ENCODE data around the gene MTR. TPM values are rescaled to one million over a fixed set of nuclear protein-coding genes. Genes with fewer than 3 reads are reported as not detected.

Gene MTR
- total and polyA plus RNA-seq, 2 donors (not counting 1 experiment from before 2014, with no cell fraction given), result 9.9 to 49.1 TPM

DNA sequence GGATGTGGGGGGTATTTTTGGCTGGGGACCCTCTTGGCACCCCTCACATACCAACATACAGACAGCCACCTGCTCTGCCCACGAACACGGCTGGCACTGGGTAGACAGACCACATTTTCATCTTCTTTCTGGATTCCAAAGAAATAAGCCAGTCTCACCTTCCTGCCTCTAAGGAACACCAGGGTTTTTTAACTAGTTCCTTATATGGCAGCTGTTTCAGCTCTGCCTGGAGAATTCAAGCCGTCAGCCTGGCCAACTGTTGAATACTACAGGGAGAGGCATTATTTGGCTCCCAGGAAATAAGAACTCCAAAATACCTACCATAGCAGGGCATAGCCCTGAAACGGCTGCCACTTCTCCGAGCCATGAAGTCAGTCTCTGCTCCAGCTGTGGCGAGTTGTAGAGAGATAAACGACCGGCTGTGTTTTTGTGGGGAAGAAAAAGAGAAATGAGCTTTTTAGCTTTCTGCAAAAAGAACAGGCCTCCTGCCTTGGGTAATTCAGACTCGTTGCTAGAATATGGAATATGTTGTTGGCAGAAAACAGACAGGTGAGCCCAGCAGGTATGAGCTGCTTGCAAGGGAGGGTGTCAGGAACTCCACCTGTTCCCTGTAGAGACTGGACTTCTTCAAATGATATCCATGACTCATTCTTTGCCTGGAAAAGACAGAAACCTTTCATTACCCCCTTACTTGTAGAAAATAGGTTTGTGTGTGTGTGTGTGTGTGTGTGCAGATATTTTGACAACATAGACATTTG is 157.3 kb downstream of the MTR start:
- no peak for TF ChIP-seq EZH2 (IDR thresholded peaks at IDR 0.05; ENCODE audit: borderline replicate concordance, insufficient read depth, low read depth, low read length, poor library complexity, severe bottlenecking)
- no peak for TF ChIP-seq CTCF (IDR thresholded peaks at IDR 0.05)
- CTCF ChIA-PET, result no interaction called here

GRCh38 chr1:236953151-236953700 is 158.1 kb downstream of the MTR start:
- Mint-ChIP-seq H3K4me1 (no peaks in the 10 kb centered on the region), H3K27ac (no peak overlapping the region), H3K27me3 (peaks cover 5% of the 10 kb centered on the region), H3K4me3 (no peak overlapping the region), H3K9me3 (ENCODE audit: insufficient read depth) (no peaks in the 10 kb centered on the region)
- Histone ChIP-seq H3K4me1 (ENCODE audit: control insufficient read depth in 2 of 2, insufficient read depth in 2 of 2, low read length in 2 of 2) (no peaks in the 10 kb centered on the region), H3K4me2 (replicated peaks; ENCODE audit: low read depth, low read length, poor library complexity, severe bottlenecking) (no peak overlapping the region), H3K9me3 (ENCODE audit: control extremely low read depth in 1 of 3, control insufficient read depth in 2 of 3, insufficient read depth in 1 of 3, low read length in 2 of 3) (peaks cover 0 to 10% (median 0%) of the 10 kb centered on the region in 3 donors), H3K36me3 (replicated peaks in 1 of 2; ENCODE audit: control extremely low read depth in 1 of 2, control insufficient read depth in 1 of 2, extremely low read depth in 1 of 2, insufficient read depth in 2 of 2, low read length in 1 of 2) (no peaks in the 10 kb centered on the region), H3K27ac (ENCODE audit: low read length in 2 of 2) (no peak overlapping the region), H3K79me2 (ENCODE audit: control insufficient read depth, insufficient read depth, low read length) (no peaks in the 10 kb centered on the region), H3K9ac (ENCODE audit: low read length) (no peak overlapping the region), H2AFZ (ENCODE audit: insufficient read depth, low read depth, low read length, poor library complexity, severe bottlenecking) (no peak overlapping the region), H4K20me1 (ENCODE audit: control insufficient read depth, insufficient read depth, low read length, poor library complexity, severe bottlenecking) (no peaks in the 10 kb centered on the region), H3K27me3 (replicated peaks in 1 of 4; ENCODE audit: control extremely low read depth in 1 of 4, control insufficient read depth in 3 of 4, insufficient read depth in 4 of 4, low read length in 3 of 4) (peaks cover 0 to 3% (median 0%) of the 10 kb centered on the region in 4 experiments), H3K4me3 (ENCODE audit: control extremely low read depth in 1 of 5, extremely low read depth in 1 of 5, insufficient read depth in 1 of 5, low read depth in 2 of 5, low read length in 4 of 5) (no peak overlapping the region)
- TF ChIP-seq EZH2 (IDR thresholded peaks at IDR 0.05; ENCODE audit: borderline replicate concordance, insufficient read depth, low read depth, low read length, poor library complexity, severe bottlenecking), result no peak
- TF ChIP-seq CTCF (IDR thresholded peaks at IDR 0.05), result no peak
- DNase-seq (no peak), ATAC-seq (ENCODE audit: low read depth) (no peak)
- CTCF ChIA-PET, result no interaction called here
- POLR2A ChIA-PET, result no interaction called here
- WGBS (ENCODE audit: insufficient coverage), result 100% methylated on average over 2 of the region's 2 CpGs
- intact Hi-C loops (cut with micrococcal nuclease), result no loop called here

More for the DNA sequence above, 157.3 kb downstream of the MTR start:
- Mint-ChIP-seq H3K27ac (no peak overlapping the region), H3K9me3 (ENCODE audit: insufficient read depth) (no peaks in the 10 kb centered on the region), H3K27me3 (peaks cover 5% of the 10 kb centered on the region), H3K4me3 (no peak overlapping the region), H3K4me1 (no peaks in the 10 kb centered on the region)
- Histone ChIP-seq H3K9me3 (ENCODE audit: control extremely low read depth in 1 of 3, control insufficient read depth in 2 of 3, insufficient read depth in 1 of 3, low read length in 2 of 3) (peaks cover 0 to 7% (median 0%) of the 10 kb centered on the region in 3 donors), H3K27ac (ENCODE audit: low read length in 2 of 2) (no peak overlapping the region), H3K4me2 (replicated peaks; ENCODE audit: low read depth, low read length, poor library complexity, severe bottlenecking) (no peak overlapping the region), H3K27me3 (replicated peaks in 1 of 4; ENCODE audit: control extremely low read depth in 1 of 4, control insufficient read depth in 3 of 4, insufficient read depth in 4 of 4, low read length in 3 of 4) (peaks cover 0 to 3% (median 0%) of the 10 kb centered on the region in 4 experiments), H4K20me1 (ENCODE audit: control insufficient read depth, insufficient read depth, low read length, poor library complexity, severe bottlenecking) (no peaks in the 10 kb centered on the region), H3K4me3 (ENCODE audit: control extremely low read depth in 1 of 5, extremely low read depth in 1 of 5, insufficient read depth in 1 of 5, low read depth in 2 of 5, low read length in 4 of 5) (no peak overlapping the region), H3K36me3 (replicated peaks in 1 of 2; ENCODE audit: control extremely low read depth in 1 of 2, control insufficient read depth in 1 of 2, extremely low read depth in 1 of 2, insufficient read depth in 2 of 2, low read length in 1 of 2) (no peaks in the 10 kb centered on the region), H3K79me2 (ENCODE audit: control insufficient read depth, insufficient read depth, low read length) (no peaks in the 10 kb centered on the region), H3K9ac (ENCODE audit: low read length) (no peak overlapping the region), H2AFZ (ENCODE audit: insufficient read depth, low read depth, low read length, poor library complexity, severe bottlenecking) (no peak overlapping the region), H3K4me1 (ENCODE audit: control insufficient read depth in 2 of 2, insufficient read depth in 2 of 2, low read length in 2 of 2) (no peaks in the 10 kb centered on the region)
- DNase-seq, result no peak
- intact Hi-C loops (cut with micrococcal nuclease), result no loop called here
- ATAC-seq (ENCODE audit: low read depth), result no peak
- WGBS (ENCODE audit: insufficient coverage), result 38% methylated on average over 5 of the region's 9 CpGs
- POLR2A ChIA-PET, result no interaction called here
